ENCODE data around the gene L1CAM.

- TF ChIP-seq POLR2AphosphoS5 (IDR thresholded peaks at IDR 0.05) (no peak), CTCF (IDR thresholded peaks at IDR 0.05) (no peak), POLR2A (IDR thresholded peaks at IDR 0.05) (no peak)
These were observed 58.1 kb downstream of the L1CAM start for GRCh38 chrX:153827903-153828302.
